H1 (cell line): ENCODE measurements around the gene OPN1SW. TPM values are rescaled to one million over a fixed set of nuclear protein-coding genes. Genes with fewer than 3 reads are reported as not detected.

Experiments used
- CTCF ChIA-PET: fragments of 300-600 bp; sonication (Branson Sonifier 250); formaldehyde crosslinking; loops from one replicate; lab custom pipeline; 2021; ENCODE audit not compliant: partially characterized antibody; lab: Charles Lee
- POLR2A ChIA-PET: fragments of 300-600 bp; sonication (Branson Sonifier 250); formaldehyde crosslinking; loops from one replicate; lab custom pipeline; 2021; ENCODE audit warnings: inconsistent platforms; ENCODE audit not compliant: partially characterized antibody; lab: Charles Lee
- DNase-seq, 2 experiments: peaks; one replicate each; pipeline versions ENCODE4 v3.0.0 to v3.0.0-alpha.2; 2010 to 2022; ENCODE audit warnings: low spot score in 2 of 2, low read depth in 1 of 2, mixed read lengths in 1 of 2
- FAIRE-seq: peaks from 2 replicates; lab custom pipeline; 2011; peaks lifted over from hg19 to GRCh38; lab: Jason Lieb, UNC
- H2AFZ ChIP-seq: 2 replicates; pipeline ENCODE4 v1.8.1; 2012; ENCODE audit warnings: low read length, inconsistent platforms
- H2AK5ac ChIP-seq: 2 replicates; pipeline ENCODE4 v1.6.1; 2013; ENCODE audit warnings: low read depth, low read length
- H2BK120ac ChIP-seq: replicated peaks from 2 replicates; pipeline ENCODE3; 2013; ENCODE audit warnings: low read depth, low read length, inconsistent platforms
- H2BK12ac ChIP-seq: 2 replicates; pipeline ENCODE4 v1.6.1; 2013; ENCODE audit warnings: low read depth, low read length
- H2BK15ac ChIP-seq: 2 replicates; pipeline ENCODE4 v1.6.1; 2013; ENCODE audit warnings: low read length
- H2BK20ac ChIP-seq: 2 replicates; pipeline ENCODE4 v1.6.1; 2013; ENCODE audit warnings: low read length
- H2BK5ac ChIP-seq: 2 replicates; pipeline ENCODE4 v1.6.1; 2013; ENCODE audit warnings: low read depth, low read length
- H3K14ac ChIP-seq: 2 replicates; pipeline ENCODE4 v1.6.1; 2013; ENCODE audit warnings: inconsistent platforms; ENCODE audit not compliant: insufficient read length
- H3K18ac ChIP-seq: 2 replicates; pipeline ENCODE4 v1.6.1; 2013; ENCODE audit warnings: low read length; ENCODE audit errors: extremely low read depth
- H3K23ac ChIP-seq: 2 replicates; pipeline ENCODE4 v1.6.1; 2013; ENCODE audit warnings: inconsistent platforms; ENCODE audit not compliant: insufficient read length
- H3K23me2 ChIP-seq: 2 replicates; pipeline ENCODE4 v1.6.1; 2013; ENCODE audit warnings: low read depth, low read length
- H3K27ac ChIP-seq: 2 replicates; pipeline ENCODE4 v1.6.1; 2011; ENCODE audit warnings: low read depth, low read length, inconsistent platforms
- H3K27me3 ChIP-seq, 4 experiments: replicated peaks in 1 of 4; 1 replicate in 1 of 4; 2 replicates in 3 of 4; pipeline versions ENCODE4 v1.6.1 to v1.8.1; 2011 to 2013; ENCODE audit warnings: low read length in 3 of 4, mild to moderate bottlenecking in 3 of 4, inconsistent platforms in 2 of 4, mixed read lengths in 2 of 4, moderate library complexity in 1 of 4; ENCODE audit not compliant: control insufficient read depth in 3 of 4, insufficient read depth in 3 of 4; ENCODE audit errors: extremely low read depth in 1 of 4
- H3K36me3 ChIP-seq, 4 experiments: 2 replicates each; pipeline versions ENCODE4 v1.6.1 to v1.8.1; 2011 to 2013; ENCODE audit warnings: mild to moderate bottlenecking in 4 of 4, low read length in 3 of 4, moderate library complexity in 2 of 4, control low read depth in 1 of 4, inconsistent platforms in 1 of 4; ENCODE audit not compliant: insufficient read depth in 4 of 4, control insufficient read depth in 2 of 4
- H3K4ac ChIP-seq: replicated peaks from 2 replicates; pipeline ENCODE3; 2013; ENCODE audit warnings: low read length, low read depth, mixed read lengths, inconsistent platforms; ENCODE audit not compliant: insufficient read length
- H3K4me1 ChIP-seq, 4 experiments: replicated peaks in 1 of 4; 1 replicate in 1 of 4; 2 replicates in 3 of 4; pipeline versions ENCODE4 v1.6.1 to v1.8.1; 2011 to 2013; ENCODE audit warnings: low read length in 3 of 4, inconsistent platforms in 2 of 4, mixed read lengths in 1 of 4; ENCODE audit not compliant: insufficient read depth in 4 of 4, control insufficient read depth in 3 of 4
- H3K4me2 ChIP-seq, 2 experiments: 2 replicates each; pipeline versions ENCODE4 v1.6.1 to v1.8.1; 2011 to 2013; ENCODE audit warnings: low read depth in 2 of 2, low read length in 2 of 2, control low read depth in 1 of 2, inconsistent platforms in 1 of 2, mild to moderate bottlenecking in 1 of 2; ENCODE audit not compliant: insufficient read depth in 1 of 2
- H3K4me3 ChIP-seq, 4 experiments: fragments of 200-600, 300-600 bp in 1 of 4; sonication (generic), shearing (Covaris generic), sonication (Bioruptor Twin) in 1 of 4; 2 replicates each; pipeline versions ENCODE4 v1.5.1 to v1.8.1; 2011 to 2016; ENCODE audit warnings: low read length in 4 of 4, low read depth in 3 of 4, control low read depth in 2 of 4, inconsistent platforms in 2 of 4, mild to moderate bottlenecking in 2 of 4, mixed read lengths in 1 of 4, moderate library complexity in 1 of 4; ENCODE audit not compliant: insufficient read depth in 2 of 4; ENCODE audit errors: extremely low read depth in 1 of 4
- H3K56ac ChIP-seq: replicated peaks from 2 replicates; pipeline ENCODE3; 2013; ENCODE audit warnings: low read depth, mild to moderate bottlenecking, mixed read lengths, low read length, inconsistent platforms; ENCODE audit not compliant: insufficient read length
- H3K79me1 ChIP-seq: 2 replicates; pipeline ENCODE4 v1.6.1; 2013; ENCODE audit warnings: low read depth, low read length, control low read depth
- H3K79me2 ChIP-seq, 2 experiments: 2 replicates each; pipeline versions ENCODE4 v1.6.1 to v1.8.1; 2012 to 2013; ENCODE audit warnings: low read length in 2 of 2, mild to moderate bottlenecking in 2 of 2, inconsistent platforms in 1 of 2; ENCODE audit not compliant: insufficient read depth in 2 of 2, control insufficient read depth in 1 of 2
- H3K9ac ChIP-seq, 4 experiments: replicated peaks in 1 of 4; 1 replicate in 1 of 4; 2 replicates in 3 of 4; pipeline versions ENCODE4 v1.6.1 to v1.8.1; 2011 to 2013; ENCODE audit warnings: low read depth in 3 of 4, low read length in 3 of 4, control low read depth in 2 of 4, mild to moderate bottlenecking in 2 of 4, moderate library complexity in 2 of 4, inconsistent platforms in 1 of 4; ENCODE audit errors: extremely low read depth in 1 of 4
- H3K9me3 ChIP-seq, 2 experiments: 2 replicates each; pipeline versions ENCODE4 v1.6.1 to v1.8.1; 2012 to 2013; ENCODE audit warnings: mild to moderate bottlenecking in 2 of 2, moderate library complexity in 2 of 2, control low read depth in 1 of 2, inconsistent platforms in 1 of 2, low read depth in 1 of 2, low read length in 1 of 2, mixed read lengths in 1 of 2; ENCODE audit not compliant: insufficient read depth in 2 of 2
- H4K20me1 ChIP-seq, 2 experiments: replicated peaks in 1 of 2; 2 replicates each; pipeline versions ENCODE3 to v1.8.1; 2011 to 2013; ENCODE audit warnings: inconsistent platforms in 2 of 2, low read length in 2 of 2, mild to moderate bottlenecking in 1 of 2; ENCODE audit not compliant: insufficient read depth in 2 of 2, control insufficient read depth in 1 of 2
- H4K5ac ChIP-seq: 2 replicates; pipeline ENCODE4 v1.6.1; 2013; ENCODE audit warnings: low read length, low read depth, mixed read lengths, inconsistent platforms; ENCODE audit not compliant: insufficient read length
- H4K8ac ChIP-seq: 2 replicates; pipeline ENCODE4 v1.8.0; 2013; ENCODE audit warnings: mild to moderate bottlenecking, moderate library complexity, low read length, inconsistent platforms; ENCODE audit not compliant: insufficient read depth; ENCODE audit errors: extremely low read depth
- H4K91ac ChIP-seq: replicated peaks from 2 replicates; pipeline ENCODE3; 2013; ENCODE audit warnings: low read length, mixed read lengths, inconsistent platforms; ENCODE audit not compliant: insufficient read length
- FOSL1 ChIP-seq: IDR thresholded peaks from 2 replicates; pipeline ENCODE4 v1.6.1; 2011; ENCODE audit warnings: mild to moderate bottlenecking, low read depth, low read length, moderate library complexity; ENCODE audit not compliant: insufficient read depth
- PHF8 ChIP-seq: fragments of 200-600 bp; sonication (generic); conservative IDR thresholded peaks from 2 replicates; pipeline ENCODE4 v1.7.1; 2012; ENCODE audit warnings: low read depth, mild to moderate bottlenecking, inconsistent platforms, low read length, moderate library complexity
- RXRA ChIP-seq: IDR thresholded peaks from 2 replicates; pipeline ENCODE4 v1.6.1; 2011; ENCODE audit warnings: low read depth, mild to moderate bottlenecking, low read length, moderate library complexity; ENCODE audit not compliant: insufficient read depth
- YY1 ChIP-seq: IDR thresholded peaks from 2 replicates; pipeline ENCODE4 v1.6.1; 2011; ENCODE audit warnings: low read depth, mild to moderate bottlenecking, low read length
- WGBS, 2 experiments: shearing (Covaris generic) in 1 of 2; methylation state at CpG; one replicate each; pipeline versions ENCODE4 v1.1.6 to v1.1.7; 2013 to 2015; ENCODE audit warnings: low lambda C conversion rate in 2 of 2, mixed read lengths in 2 of 2, inconsistent platforms in 1 of 2, low coverage in 1 of 2, missing lambda C conversion rate in 1 of 2; ENCODE audit not compliant: insufficient replicate concordance in 2 of 2, insufficient coverage in 1 of 2, insufficient read length in 1 of 2; ENCODE audit errors: extremely low coverage in 1 of 2, missing lambda C conversion rate in 1 of 2; 5-methylcytosine and 5-hydroxymethylcytosine counted together
- polyA plus RNA-seq, 7 experiments: library from polyadenylated mRNA; depleted of rRNA in 3 of 7; stranded (reverse) in 5 of 7; unstranded in 2 of 7; fragments of >200 nt in 5 of 7; fragments of 200-250 nt in 2 of 7; gene quantifications; 1 replicate in 5 of 7; 2 replicates in 1 of 7; 4 replicates in 1 of 7; pipeline versions ENCODE4 v1.2.1 to v1.2.3, GENCODE V29; 2011 to 2013; ENCODE audit warnings: missing spikeins in 2 of 7, mixed read lengths in 2 of 7
- total RNA-seq: library from RNA; stranded (reverse); fragmentation: NEBNext Ultra II Directional; extraction: Animal tissue kit (Norgen Biotek cat#: 25700); gene quantifications from 2 replicates; pipeline ENCODE4 v1.2.1, GENCODE V29; 2021

Gene OPN1SW
- total and polyA plus RNA-seq, 2 of the 8 experiments (the other 6 are each of a cell fraction or from before 2014, with no cell fraction given) = not detected

DNA sequence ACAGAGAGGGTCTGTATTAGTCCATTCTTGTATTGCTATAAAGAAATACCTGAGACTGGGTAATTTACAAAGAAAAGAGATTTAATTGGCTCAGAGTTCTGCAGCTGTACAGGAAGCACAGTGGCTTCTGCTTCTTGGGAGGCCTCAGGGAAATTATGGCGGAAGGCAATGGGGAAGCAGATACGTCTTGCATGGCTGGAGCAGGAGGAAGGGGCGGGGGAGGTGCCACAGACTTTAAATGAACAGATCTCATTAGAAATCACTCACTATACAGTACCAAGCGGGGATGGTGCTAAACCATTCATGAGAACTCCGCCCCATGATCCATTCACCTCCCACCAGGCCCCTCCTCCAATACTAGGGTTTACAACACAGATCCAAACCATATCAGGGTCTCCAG, 40.2 kb downstream of the OPN1SW start:
- no peak overlapping the region for H3K9ac ChIP-seq
- H4K5ac ChIP-seq = no peak overlapping the region
- H3K4ac ChIP-seq = no peak overlapping the region
- TF ChIP-seq FOSL1 (no peak), YY1 (no peak), PHF8 (no peak), RXRA (no peak)
- no peak overlapping the region for H2BK120ac ChIP-seq
- peaks cover 6 to 7% of the 10 kb centered on the region in 2 experiments for H4K20me1 ChIP-seq
- no peak overlapping the region for H3K27ac ChIP-seq
- no peak overlapping the region for H2AFZ ChIP-seq
- no peaks in the 10 kb centered on the region for H3K79me1 ChIP-seq
- H2BK15ac ChIP-seq = no peak overlapping the region
- H3K4me1 ChIP-seq = peaks cover 0 to 2% (median 0%) of the 10 kb centered on the region in 4 experiments; a peak in 2 of 7 replicates
- no peak overlapping the region for H2BK20ac ChIP-seq
- no peak overlapping the region for H2BK12ac ChIP-seq
- peaks cover 0 to 1% (median 0%) of the 10 kb centered on the region in 4 experiments; a peak in 2 of 7 replicates for H3K27me3 ChIP-seq
- ChIA-PET POLR2A (interaction anchor here (0.7 to 1.0 kb wide), 2 partner anchors 10 to 80 kb away, joined by 3 read pairs; no protein-coding TSS in a partner anchor), CTCF (interaction anchor here (0.9 to 1.6 kb wide), 3 partner anchors 10 to 63 kb away, joined by 3 to 6 read pairs (median 4); partner anchors contain the start of gene GARIN1A)
- no peak overlapping the region for H3K4me3 ChIP-seq
- peaks cover 7% of the 10 kb centered on the region for H3K23me2 ChIP-seq
- H3K14ac ChIP-seq = no peak overlapping the region
- no peak for FAIRE-seq
- H3K23ac ChIP-seq = no peak overlapping the region
- WGBS, 2 experiments = 91% methylated on average over 5 of the region's 5 CpGs; no CpG with 5 or more reads in 1 of the 2 experiments
- DNase-seq = no peak
- no peak overlapping the region for H3K56ac ChIP-seq
- H3K36me3 ChIP-seq = peaks cover 0 to 3% (median 0%) of the 10 kb centered on the region in 4 experiments; a peak in 1 of 8 replicates
- H2AK5ac ChIP-seq = no peak overlapping the region
- no peak overlapping the region for H2BK5ac ChIP-seq
- H3K79me2 ChIP-seq = peaks cover 11 to 13% of the 10 kb centered on the region in 2 experiments
- no peak overlapping the region for H3K18ac ChIP-seq
- H3K9me3 ChIP-seq = no peaks in the 10 kb centered on the region
- no peak overlapping the region for H4K8ac ChIP-seq
- no peak overlapping the region for H3K4me2 ChIP-seq
- H4K91ac ChIP-seq = no peak overlapping the region
